Right cardiac atrium (tissue), 5 donors: Measurements from ENCODE around the gene SYNE2. TPM values are rescaled to one million over a fixed set of nuclear protein-coding genes. Genes with fewer than 3 reads are reported as not detected.
A peak's percentile ranks its signal among the peaks of the same experiment; 100 is the strongest.

Experiments used
- ATAC-seq, 2 donors: fragments of 200-7000 bp; cut with Tn5 transposase; one replicate each; pipeline versions ENCODE4 v1.8.0 to v1.9.1; 2020; ENCODE audit warnings: moderate library complexity in 2 of 2, mild to moderate bottlenecking in 1 of 2
- DNase-seq, 3 donors: peaks; one replicate each; pipeline ENCODE4 v3.0.0-alpha.2; 2020
- H3K27ac ChIP-seq: one replicate; pipeline ENCODE4 v1.5.1; 2013; ENCODE audit warnings: mild to moderate bottlenecking, low read length, control low read depth, moderate library complexity
- H3K27me3 ChIP-seq: one replicate; pipeline ENCODE4 v1.6.1; 2013; ENCODE audit not compliant: control insufficient read depth, insufficient read depth
- H3K4me1 ChIP-seq: one replicate; pipeline ENCODE4 v1.6.1; 2013; ENCODE audit warnings: low read length; ENCODE audit not compliant: control insufficient read depth, insufficient read depth
- H3K4me3 ChIP-seq: one replicate; pipeline ENCODE4 v1.5.1; 2013; ENCODE audit warnings: low read length, control low read depth
- H3K9me3 ChIP-seq: one replicate; pipeline ENCODE4 v1.6.1; 2013; ENCODE audit warnings: low read length; ENCODE audit not compliant: control insufficient read depth
- WGBS: extraction: QIAGEN DNeasy Blood & Tissue Kit; methylation state at CpG from one replicate; pipeline ENCODE4 v1.1.7; 2013; 5-methylcytosine and 5-hydroxymethylcytosine counted together
- intact Hi-C, 4 donors: fragments of 100-400 bp; cut with DNase I; formaldehyde crosslinking; loops; one replicate each; pipeline versions ENCODE4 v1.11.0 to v1.14.0; 2022 to 2023
- polyA plus RNA-seq: library from polyadenylated mRNA; stranded (reverse); fragments of 200-250 nt; gene quantifications from one replicate; pipeline ENCODE4 v1.2.3, GENCODE V29; 2013
- total RNA-seq, 4 donors: library from RNA; stranded (reverse); fragmentation: NEBNext Ultra II Directional; extraction: Animal tissue kit (Norgen Biotek cat#: 25700); gene quantifications; one replicate each; pipeline ENCODE4 v1.2.1, GENCODE V29; 2021
- donor health status: healthy with polysubstance abuse.
- donor health status: DM: no; HTN: yes; CAD: no.
- donor health status: DM: no; HTN: no; CAD: no.
- donor health status: DM: no; HTN: yes; CAD: no; lungs with severe emphysema.
- donor health status: DM: yes; HTN: yes; CAD: no.

Gene SYNE2
- total and polyA plus RNA-seq, 5 donors, result 83.7 to 229 (median 160) TPM

GRCh38 chr14:63988579-63988978 is 135.8 kb downstream of the SYNE2 start:
- Histone ChIP-seq H3K9me3 (no peaks in the 10 kb centered on the region), H3K27ac (no peak overlapping the region), H3K27me3 (no peaks in the 10 kb centered on the region), H3K4me3 (no peak overlapping the region), H3K4me1 (no peaks in the 10 kb centered on the region)
- WGBS, result 75% methylated on average over 4 of the region's 4 CpGs
- DNase-seq (no peak), ATAC-seq (no peak)
- intact Hi-C loops, result loop anchor here in 1 of 4 donors (10.0 kb wide), 1 partner anchor 134 kb away; the partner anchor contains the start of gene SYNE2

GRCh38 chr14:63991833-63992232 is 139.0 kb downstream of the SYNE2 start:
- no peak for ATAC-seq
- Histone ChIP-seq H3K4me1 (no peaks in the 10 kb centered on the region), H3K27me3 (no peaks in the 10 kb centered on the region), H3K27ac (no peak overlapping the region), H3K9me3 (no peaks in the 10 kb centered on the region), H3K4me3 (no peak overlapping the region)
- intact Hi-C loops, result loop anchor here in 1 of 4 donors (10.0 kb wide), 1 partner anchor 137 kb away; the partner anchor contains the start of gene SYNE2
- 90% methylated on average over 7 of the region's 7 CpGs for WGBS
- no peak for DNase-seq

- intact Hi-C loops, result loop anchor here in 1 of 4 donors (10.0 kb wide), 1 partner anchor 138 kb away; the partner anchor contains the start of gene SYNE2
- 94% methylated on average over 6 of the region's 6 CpGs for WGBS
- ATAC-seq (no peak), DNase-seq (no peak)
- Histone ChIP-seq H3K4me1 (no peaks in the 10 kb centered on the region), H3K4me3 (no peak overlapping the region), H3K9me3 (no peaks in the 10 kb centered on the region), H3K27ac (no peak overlapping the region), H3K27me3 (no peaks in the 10 kb centered on the region)
Measured at GRCh38 chr14:63992858-63993257, 140.1 kb downstream of the SYNE2 start.

- DNase-seq, result no peak
- intact Hi-C loops, result loop anchor here in 1 of 4 donors (10.0 kb wide), 1 partner anchor 139 kb away; the partner anchor contains the start of gene SYNE2
Measured at GRCh38 chr14:63993992-63994391, 141.2 kb downstream of the SYNE2 start.

GRCh38 chr14:63995285-63995684 is 142.5 kb downstream of the SYNE2 start:
- 80% methylated on average over 4 of the region's 4 CpGs for WGBS
- Histone ChIP-seq H3K9me3 (no peaks in the 10 kb centered on the region), H3K4me3 (no peak overlapping the region), H3K27ac (no peak overlapping the region), H3K27me3 (no peaks in the 10 kb centered on the region), H3K4me1 (no peaks in the 10 kb centered on the region)
- ATAC-seq (no peak), DNase-seq (no peak)
- intact Hi-C loops, result loop anchor here in 1 of 4 donors (10.0 kb wide), 1 partner anchor 140 kb away; the partner anchor contains the start of gene SYNE2

More at GRCh38 chr14:63993992-63994391, 141.2 kb downstream of the SYNE2 start:
- ATAC-seq, result no peak
- no peak overlapping the region for H3K27ac ChIP-seq
- no peaks in the 10 kb centered on the region for H3K9me3 ChIP-seq
- no peaks in the 10 kb centered on the region for H3K4me1 ChIP-seq
- H3K4me3 ChIP-seq, result no peak overlapping the region
- H3K27me3 ChIP-seq, result no peaks in the 10 kb centered on the region
- 85% methylated on average over 3 of the region's 3 CpGs for WGBS

- 75% methylated on average over 4 of the region's 4 CpGs for WGBS
- no peak for ATAC-seq
- intact Hi-C loops, result loop anchor here in 1 of 4 donors (10.0 kb wide), 1 partner anchor 141 kb away; the partner anchor contains the start of gene SYNE2
- Histone ChIP-seq H3K27ac (no peak overlapping the region), H3K27me3 (no peaks in the 10 kb centered on the region), H3K9me3 (no peaks in the 10 kb centered on the region), H3K4me3 (no peak overlapping the region), H3K4me1 (no peaks in the 10 kb centered on the region)
- no peak for DNase-seq
Measured at GRCh38 chr14:63996016-63996415, 143.2 kb downstream of the SYNE2 start.

GRCh38 chr14:63996625-63997220 is 143.9 kb downstream of the SYNE2 start:
- no peak overlapping the region for H3K4me3 ChIP-seq
- no peak for DNase-seq
- no peak for ATAC-seq
- H3K27ac ChIP-seq, result no peak overlapping the region
- WGBS, result 90% methylated on average over 10 of the region's 10 CpGs
- intact Hi-C loops, result loop anchor here in 1 of 4 donors (10.0 kb wide), 1 partner anchor 142 kb away; the partner anchor contains the start of gene SYNE2
- no peaks in the 10 kb centered on the region for H3K9me3 ChIP-seq
- no peaks in the 10 kb centered on the region for H3K4me1 ChIP-seq
- H3K27me3 ChIP-seq, result no peaks in the 10 kb centered on the region

- DNase-seq (no peak), ATAC-seq (no peak)
- no peak overlapping the region for H3K4me3 ChIP-seq
- H3K27me3 ChIP-seq, result no peaks in the 10 kb centered on the region
- 98% methylated on average over 1 of the region's 1 CpG for WGBS
- no peaks in the 10 kb centered on the region for H3K9me3 ChIP-seq
- H3K4me1 ChIP-seq, result no peaks in the 10 kb centered on the region
- H3K27ac ChIP-seq, result no peak overlapping the region
- intact Hi-C loops, result no loop called here
Measured at GRCh38 chr14:64000749-64001148, 147.9 kb downstream of the SYNE2 start.

GRCh38 chr14:64005822-64006221 is 153.0 kb downstream of the SYNE2 start:
- ATAC-seq, result no peak
- WGBS, result 95% methylated on average over 2 of the region's 2 CpGs
- H3K27me3 ChIP-seq, result no peaks in the 10 kb centered on the region
- DNase-seq, result no peak
- H3K9me3 ChIP-seq, result no peaks in the 10 kb centered on the region
- no peak overlapping the region for H3K4me3 ChIP-seq
- H3K27ac ChIP-seq, result no peak overlapping the region
- intact Hi-C loops, result no loop called here
- no peaks in the 10 kb centered on the region for H3K4me1 ChIP-seq

GRCh38 chr14:64008016-64008415 is 155.2 kb downstream of the SYNE2 start:
- 71% methylated on average over 2 of the region's 2 CpGs for WGBS
- DNase-seq (no peak), ATAC-seq (peak in 1 of 2 donors; percentile 31)
- Histone ChIP-seq H3K9me3 (no peaks in the 10 kb centered on the region), H3K4me1 (peaks cover 2% of the 10 kb centered on the region), H3K4me3 (no peak overlapping the region), H3K27ac (no peak overlapping the region), H3K27me3 (no peaks in the 10 kb centered on the region)
- intact Hi-C loops, result no loop called here

- intact Hi-C loops, result no loop called here
- 94% methylated on average over 3 of the region's 3 CpGs for WGBS
- Histone ChIP-seq H3K27ac (no peak overlapping the region), H3K9me3 (no peaks in the 10 kb centered on the region), H3K4me1 (peaks cover 2% of the 10 kb centered on the region), H3K27me3 (no peaks in the 10 kb centered on the region), H3K4me3 (no peak overlapping the region)
- no peak for ATAC-seq
- no peak for DNase-seq
Measured at GRCh38 chr14:64012003-64012402, 159.2 kb downstream of the SYNE2 start.
